ENCODE data around the gene SEC63. TPM values are rescaled to one million over a fixed set of nuclear protein-coding genes. Genes with fewer than 3 reads are reported as not detected.

The SEC63 gene
- total RNA-seq, 2 donors from 2014 or later, result 73.4 to 97.9 TPM

- Histone ChIP-seq H3K4me1 (peaks cover 89% of the 10 kb centered on the region), H3K36me3 (replicated peaks in 1 of 2; ENCODE audit: insufficient read depth in 1 of 2, low read depth in 2 of 2) (no peaks in the 10 kb centered on the region), H3K27me3 (no peaks in the 10 kb centered on the region), H3K27ac (peak overlapping the region in 2 of 4 donors; percentile 87 to 89), H3K9me3 (no peaks in the 10 kb centered on the region), H3K4me3 (no peak overlapping the region)
- WGBS, 2 donors, result 89 to 90% methylated on average over 2 of the region's 2 CpGs
- no peak for TF ChIP-seq POLR2A (IDR thresholded peaks at IDR 0.05)
- TF ChIP-seq, protein P1, sequence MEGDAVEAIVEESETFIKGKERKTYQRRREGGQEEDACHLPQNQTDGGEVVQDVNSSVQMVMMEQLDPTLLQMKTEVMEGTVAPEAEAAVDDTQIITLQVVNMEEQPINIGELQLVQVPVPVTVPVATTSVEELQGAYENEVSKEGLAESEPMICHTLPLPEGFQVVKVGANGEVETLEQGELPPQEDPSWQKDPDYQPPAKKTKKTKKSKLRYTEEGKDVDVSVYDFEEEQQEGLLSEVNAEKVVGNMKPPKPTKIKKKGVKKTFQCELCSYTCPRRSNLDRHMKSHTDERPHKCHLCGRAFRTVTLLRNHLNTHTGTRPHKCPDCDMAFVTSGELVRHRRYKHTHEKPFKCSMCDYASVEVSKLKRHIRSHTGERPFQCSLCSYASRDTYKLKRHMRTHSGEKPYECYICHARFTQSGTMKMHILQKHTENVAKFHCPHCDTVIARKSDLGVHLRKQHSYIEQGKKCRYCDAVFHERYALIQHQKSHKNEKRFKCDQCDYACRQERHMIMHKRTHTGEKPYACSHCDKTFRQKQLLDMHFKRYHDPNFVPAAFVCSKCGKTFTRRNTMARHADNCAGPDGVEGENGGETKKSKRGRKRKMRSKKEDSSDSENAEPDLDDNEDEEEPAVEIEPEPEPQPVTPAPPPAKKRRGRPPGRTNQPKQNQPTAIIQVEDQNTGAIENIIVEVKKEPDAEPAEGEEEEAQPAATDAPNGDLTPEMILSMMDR (IDR thresholded peaks at IDR 0.05), result no peak
- intact Hi-C loops (cut with DNase I), result no loop called here
- DNase-seq, result no peak
- ATAC-seq, result no peak
These were observed 138.8 kb downstream of the SEC63 start for GRCh38 chr6:107819217-107819616.

- no peaks in the 10 kb centered on the region for H3K27me3 ChIP-seq
- no peaks in the 10 kb centered on the region for H3K36me3 ChIP-seq (replicated peaks in 1 of 2; ENCODE audit: insufficient read depth in 1 of 2, low read depth in 2 of 2)
- H3K9me3 ChIP-seq, result no peaks in the 10 kb centered on the region
- intact Hi-C loops (cut with DNase I), result no loop called here
- DNase-seq (no peak), ATAC-seq (no peak)
- no peak for TF ChIP-seq POLR2A (IDR thresholded peaks at IDR 0.05)
- TF ChIP-seq, protein P1 (IDR thresholded peaks at IDR 0.05), result no peak
- WGBS, 2 donors, result 36 to 43% methylated on average over 1 of the region's 1 CpG
- peaks cover 81% of the 10 kb centered on the region for H3K4me1 ChIP-seq
- H3K27ac ChIP-seq, result peak overlapping the region in 3 of 4 donors; percentile 78 to 89 (median 87)
- no peak overlapping the region for H3K4me3 ChIP-seq
These were observed 139.7 kb downstream of the SEC63 start for GRCh38 chr6:107818272-107818671.

- intact Hi-C loops (cut with DNase I), result no loop called here
- TF ChIP-seq POLR2A (IDR thresholded peaks at IDR 0.05), result no peak
- no peaks in the 10 kb centered on the region for H3K27me3 ChIP-seq
- H3K9me3 ChIP-seq, result no peaks in the 10 kb centered on the region
- no peaks in the 10 kb centered on the region for H3K36me3 ChIP-seq (replicated peaks in 1 of 2; ENCODE audit: insufficient read depth in 1 of 2, low read depth in 2 of 2)
- ATAC-seq (no peak), DNase-seq (no peak)
- peaks cover 76% of the 10 kb centered on the region for H3K4me1 ChIP-seq
- peak overlapping the region in 3 of 4 donors; percentile 78 to 89 (median 87) for H3K27ac ChIP-seq
- no peak overlapping the region for H3K4me3 ChIP-seq
- 52 to 53% methylated on average over 4 of the region's 4 CpGs for WGBS, 2 donors
These were observed 140.2 kb downstream of the SEC63 start for GRCh38 chr6:107817784-107818183.

Small RNA genes within 50 kb of the gene (small RNA-seq; reads per million reads assigned to genes)
- gene MTHFD2P3 (not detected), gene RF00045 (not detected), gene RNU6-437P (not detected)

Other genes with a start within 250 kb of the SEC63 start
- 1 to 10 TPM in 1 of 2 donors, under 1 TPM in 1; 0.78 to 6.9 TPM for gene SCML4, start 133.9 kb downstream of the SEC63 start, total RNA-seq
- gene OSTM1, start 116.5 kb upstream of the SEC63 start, total RNA-seq, result 10 to 100 TPM; 26.0 to 35.0 TPM
- not detected for gene NR2E1, start 207.8 kb upstream of the SEC63 start, total RNA-seq